HG02943 (cell line): ENCODE results near the gene OTOGL.

Experiments
- ATAC-seq: cut with Tn5 transposase; IDR thresholded peaks from one replicate; pipeline ENCODE4 v1.9.1; 2021; ENCODE audit warnings: mild to moderate bottlenecking, low read depth, moderate library complexity; ENCODE audit not compliant: unreplicated experiment

OTOGL gene

GRCh38 chr12:80332827-80333226 lies 233.5 kb downstream of the OTOGL start:
- ATAC-seq = no peak

- no peak for ATAC-seq
These were observed 253.1 kb downstream of the OTOGL start for GRCh38 chr12:80352474-80352873.

- ATAC-seq = no peak
These were observed 253.9 kb downstream of the OTOGL start for GRCh38 chr12:80353254-80353653.

- ATAC-seq = no peak
These were observed 256.8 kb downstream of the OTOGL start for GRCh38 chr12:80356097-80356496.

- ATAC-seq = no peak
These were observed 260.4 kb downstream of the OTOGL start for GRCh38 chr12:80359703-80360102.

- no peak for ATAC-seq
These were observed 264.7 kb downstream of the OTOGL start for GRCh38 chr12:80364056-80364455.

- no peak for ATAC-seq
These were observed 274.3 kb downstream of the OTOGL start for GRCh38 chr12:80373666-80374065.

GRCh38 chr12:80374615-80375014 lies 275.3 kb downstream of the OTOGL start:
- ATAC-seq = no peak

GRCh38 chr12:80377140-80377794 lies 277.9 kb downstream of the OTOGL start:
- no peak for ATAC-seq

- ATAC-seq = no peak
These were observed 281.8 kb downstream of the OTOGL start for GRCh38 chr12:80381121-80381520.

- ATAC-seq = no peak
These were observed 282.9 kb downstream of the OTOGL start for GRCh38 chr12:80382254-80382653.

GRCh38 chr12:80400571-80400991 lies 301.2 kb downstream of the OTOGL start:
- no peak for ATAC-seq

GRCh38 chr12:80401191-80401590 lies 301.9 kb downstream of the OTOGL start:
- ATAC-seq = no peak

- no peak for ATAC-seq
These were observed 305.3 kb downstream of the OTOGL start for GRCh38 chr12:80404629-80405028.

GRCh38 chr12:80406253-80406652 lies 306.9 kb downstream of the OTOGL start:
- ATAC-seq = no peak

- ATAC-seq = no peak
These were observed 312.4 kb downstream of the OTOGL start for GRCh38 chr12:80411787-80412186.

- no peak for ATAC-seq
These were observed 313.1 kb downstream of the OTOGL start for GRCh38 chr12:80412343-80412953.

GRCh38 chr12:80413462-80413861 lies 314.1 kb downstream of the OTOGL start:
- no peak for ATAC-seq

- ATAC-seq = no peak
These were observed 316.1 kb downstream of the OTOGL start for GRCh38 chr12:80415466-80415865.

- no peak for ATAC-seq
These were observed 320.3 kb downstream of the OTOGL start for GRCh38 chr12:80419644-80420043.

- ATAC-seq = no peak
These were observed 320.7 kb downstream of the OTOGL start for GRCh38 chr12:80420075-80420474.

GRCh38 chr12:80422550-80422949 lies 323.2 kb downstream of the OTOGL start:
- ATAC-seq = no peak
